Measurements from ENCODE around the gene NOLC1. TPM values are rescaled to one million over a fixed set of nuclear protein-coding genes. Genes with fewer than 3 reads are reported as not detected.

The NOLC1 gene
- polyA plus RNA-seq, 2 of the 4 experiments (the other 2 are of a cell fraction), result 129 to 188 TPM

DNA sequence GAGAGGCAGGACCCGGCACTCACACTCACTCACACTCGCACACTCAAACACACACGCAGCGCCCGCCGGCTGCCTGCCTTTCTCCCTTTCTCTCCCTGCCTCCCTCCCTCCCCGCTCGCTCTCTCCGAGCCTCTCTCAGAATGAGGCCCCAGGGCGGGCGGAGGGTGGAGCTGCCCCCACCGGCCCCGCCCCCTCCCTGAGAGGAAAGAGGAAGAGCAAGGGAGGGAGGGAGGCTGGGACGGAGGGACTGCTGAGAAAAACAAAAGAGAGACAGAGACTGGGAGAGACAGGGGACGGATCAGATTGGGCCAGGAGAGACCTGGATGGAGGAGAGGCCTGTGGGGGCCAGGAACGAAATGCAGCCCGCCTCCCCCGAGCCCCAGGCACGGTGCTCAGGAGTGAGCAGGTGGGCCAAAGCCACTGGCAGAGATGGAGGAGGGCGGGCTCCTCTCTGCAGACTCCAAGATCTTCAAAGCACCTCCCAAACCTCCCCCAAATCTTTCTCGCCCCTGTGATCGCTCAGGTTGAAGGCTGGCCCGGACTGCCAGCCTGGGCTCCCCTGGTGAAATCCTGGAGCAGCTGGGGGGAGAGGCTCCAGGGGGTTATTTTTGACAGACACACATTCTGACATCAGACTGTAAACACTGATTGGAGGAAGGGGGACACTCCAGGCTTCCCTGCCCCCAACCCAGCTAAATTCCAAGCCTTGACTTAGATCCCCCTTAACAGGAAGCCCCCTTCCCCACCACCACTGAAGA is 37.1 kb upstream of the NOLC1 start:
- DNase-seq (ENCODE audit: low read depth in 1 of 2, low spot score in 1 of 2) (peak; percentile 73 to 76), FAIRE-seq (no peak), ATAC-seq (peak; percentile 67 to 87)
- ChIA-PET CTCF (interaction anchor here (0.7 to 8.7 kb wide), 3 partner anchors 14 to 42 kb away, joined by 3 to 55 read pairs (median 3); no protein-coding TSS in a partner anchor), POLR2A (interaction anchor here (0.6 to 2.0 kb wide), 14 partner anchors 10 to 1185 kb away, joined by 3 to 12 read pairs (median 5); partner anchors contain the start of genes NOLC1, OGA and PPRC1)
- H3K4me1 ChIP-seq, result peaks cover 63% of the 10 kb centered on the region
- peak overlapping the region; percentile 95 to 96 for H3K27ac ChIP-seq
- TF ChIP-seq, protein P1, sequence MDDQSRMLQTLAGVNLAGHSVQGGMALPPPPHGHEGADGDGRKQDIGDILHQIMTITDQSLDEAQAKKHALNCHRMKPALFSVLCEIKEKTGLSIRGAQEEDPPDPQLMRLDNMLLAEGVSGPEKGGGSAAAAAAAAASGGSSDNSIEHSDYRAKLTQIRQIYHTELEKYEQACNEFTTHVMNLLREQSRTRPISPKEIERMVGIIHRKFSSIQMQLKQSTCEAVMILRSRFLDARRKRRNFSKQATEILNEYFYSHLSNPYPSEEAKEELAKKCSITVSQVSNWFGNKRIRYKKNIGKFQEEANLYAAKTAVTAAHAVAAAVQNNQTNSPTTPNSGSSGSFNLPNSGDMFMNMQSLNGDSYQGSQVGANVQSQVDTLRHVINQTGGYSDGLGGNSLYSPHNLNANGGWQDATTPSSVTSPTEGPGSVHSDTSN (IDR thresholded peaks at IDR 0.05), result peak; percentile 59; the same call in 1 of the 2 replicates
- TF ChIP-seq RNF2 (IDR thresholded peaks at IDR 0.05; ENCODE audit: borderline replicate concordance, low read depth) (no peak), JUN (IDR thresholded peaks at IDR 0.05) (peak; percentile 30 to 31; a peak in 3 of 5 replicates), ZSCAN20 (CRISPR knock-in tag; IDR thresholded peaks at IDR 0.05) (no peak), POLR2A (IDR thresholded peaks at IDR 0.05; ENCODE audit: low read length) (peak; percentile 95), CBX8 (IDR thresholded peaks at IDR 0.05) (no peak)
- TF ChIP-seq, protein P2, sequence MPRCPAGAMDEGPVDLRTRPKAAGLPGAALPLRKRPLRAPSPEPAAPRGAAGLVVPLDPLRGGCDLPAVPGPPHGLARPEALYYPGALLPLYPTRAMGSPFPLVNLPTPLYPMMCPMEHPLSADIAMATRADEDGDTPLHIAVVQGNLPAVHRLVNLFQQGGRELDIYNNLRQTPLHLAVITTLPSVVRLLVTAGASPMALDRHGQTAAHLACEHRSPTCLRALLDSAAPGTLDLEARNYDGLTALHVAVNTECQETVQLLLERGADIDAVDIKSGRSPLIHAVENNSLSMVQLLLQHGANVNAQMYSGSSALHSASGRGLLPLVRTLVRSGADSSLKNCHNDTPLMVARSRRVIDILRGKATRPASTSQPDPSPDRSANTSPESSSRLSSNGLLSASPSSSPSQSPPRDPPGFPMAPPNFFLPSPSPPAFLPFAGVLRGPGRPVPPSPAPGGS (IDR thresholded peaks at IDR 0.05), result peak; percentile 83; the same call in 2 of the 3 replicates
- H3K9me3 ChIP-seq, result no peaks in the 10 kb centered on the region
- H3K4me3 ChIP-seq, result peak overlapping the region; percentile 90
- peak overlapping the region; percentile 99 for H3K4me2 ChIP-seq
- WGBS (ENCODE audit: missing lambda C conversion rate), result 6% methylated on average over 15 of the region's 23 CpGs

DNA sequence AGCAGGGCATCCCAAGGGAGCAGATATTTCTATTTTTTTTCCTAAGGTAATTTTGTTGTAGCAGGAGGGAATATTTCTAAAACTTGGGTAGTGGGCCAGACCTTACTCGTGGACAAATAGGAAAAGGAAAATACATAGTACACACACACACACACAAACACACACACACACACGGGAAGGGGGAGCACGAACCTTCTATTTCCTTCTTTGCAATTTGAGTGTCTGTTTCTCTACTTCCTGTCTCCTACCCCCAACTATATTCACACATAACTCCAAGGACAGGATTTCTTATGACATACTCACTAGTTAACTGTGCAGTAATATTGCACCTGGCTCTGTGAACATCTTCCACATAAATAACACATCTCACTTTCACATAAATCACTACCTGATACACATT is 36.4 kb upstream of the NOLC1 start:
- DNase-seq (ENCODE audit: low read depth in 1 of 2, low spot score in 1 of 2), result no peak
- no peak for ATAC-seq
- peaks cover 64% of the 10 kb centered on the region for H3K4me1 ChIP-seq
- CTCF ChIA-PET, result interaction anchor here (8.7 kb wide), 1 partner anchor 14 kb away, joined by 55 read pairs; no protein-coding TSS in a partner anchor
- FAIRE-seq, result no peak
- H3K9me3 ChIP-seq, result no peaks in the 10 kb centered on the region
- peak overlapping the region; percentile 95 to 96 for H3K27ac ChIP-seq
- no peak for TF ChIP-seq HOXA7 (CRISPR knock-in tag; IDR thresholded peaks at IDR 0.05)
- no peak for TF ChIP-seq JUNB (IDR thresholded peaks at IDR 0.05)
- TF ChIP-seq, protein P3, sequence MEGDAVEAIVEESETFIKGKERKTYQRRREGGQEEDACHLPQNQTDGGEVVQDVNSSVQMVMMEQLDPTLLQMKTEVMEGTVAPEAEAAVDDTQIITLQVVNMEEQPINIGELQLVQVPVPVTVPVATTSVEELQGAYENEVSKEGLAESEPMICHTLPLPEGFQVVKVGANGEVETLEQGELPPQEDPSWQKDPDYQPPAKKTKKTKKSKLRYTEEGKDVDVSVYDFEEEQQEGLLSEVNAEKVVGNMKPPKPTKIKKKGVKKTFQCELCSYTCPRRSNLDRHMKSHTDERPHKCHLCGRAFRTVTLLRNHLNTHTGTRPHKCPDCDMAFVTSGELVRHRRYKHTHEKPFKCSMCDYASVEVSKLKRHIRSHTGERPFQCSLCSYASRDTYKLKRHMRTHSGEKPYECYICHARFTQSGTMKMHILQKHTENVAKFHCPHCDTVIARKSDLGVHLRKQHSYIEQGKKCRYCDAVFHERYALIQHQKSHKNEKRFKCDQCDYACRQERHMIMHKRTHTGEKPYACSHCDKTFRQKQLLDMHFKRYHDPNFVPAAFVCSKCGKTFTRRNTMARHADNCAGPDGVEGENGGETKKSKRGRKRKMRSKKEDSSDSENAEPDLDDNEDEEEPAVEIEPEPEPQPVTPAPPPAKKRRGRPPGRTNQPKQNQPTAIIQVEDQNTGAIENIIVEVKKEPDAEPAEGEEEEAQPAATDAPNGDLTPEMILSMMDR (IDR thresholded peaks at IDR 0.05), result no peak
- H3K4me3 ChIP-seq, result no peak overlapping the region; the same call in 2 of the 3 replicates
- H3K4me2 ChIP-seq, result peak overlapping the region; percentile 99
- POLR2A ChIA-PET, result interaction anchor here (2.0 kb wide), 1 partner anchor 298 kb away, joined by 8 read pairs; the partner anchor contains the start of gene OGA
- 9% methylated on average over 3 of the region's 3 CpGs for WGBS (ENCODE audit: missing lambda C conversion rate)

DNA sequence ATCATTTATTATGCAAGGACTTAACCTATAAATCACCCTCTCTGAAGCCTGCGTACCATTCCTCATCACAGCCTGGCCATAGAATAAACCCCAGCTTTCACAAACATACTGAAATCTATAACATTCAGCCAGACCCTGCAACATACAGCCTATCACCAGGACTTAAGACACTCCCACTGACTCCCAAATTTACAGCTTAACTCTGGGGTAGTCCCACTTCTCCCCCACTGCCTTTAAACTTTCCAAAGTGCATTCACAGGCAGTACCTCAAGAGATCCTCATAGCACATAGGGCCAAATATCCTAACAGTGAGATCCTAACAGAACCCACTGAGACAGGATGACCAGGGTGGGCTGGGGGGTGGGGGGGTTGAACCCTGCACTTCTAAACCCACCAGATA is 35.5 kb upstream of the NOLC1 start:
- TF ChIP-seq POLR2A (IDR thresholded peaks at IDR 0.05; ENCODE audit: low read length), result no peak
- no peak for TF ChIP-seq NFE2L2 (conservative IDR thresholded peaks at IDR 0.05; ENCODE audit: low read length)
- no peak for TF ChIP-seq EP300 (IDR thresholded peaks at IDR 0.05)
- no peak for TF ChIP-seq HEYL (CRISPR knock-in tag; IDR thresholded peaks at IDR 0.05)
- TF ChIP-seq HOXB13 (CRISPR knock-in tag; IDR thresholded peaks at IDR 0.05; ENCODE audit: low read depth), result no peak
- TF ChIP-seq RAD21 (conservative IDR thresholded peaks at IDR 0.05 in 1 of 2, IDR thresholded peaks at IDR 0.05 in 1 of 2), result no peak
- no peak for TF ChIP-seq CBX2 (IDR thresholded peaks at IDR 0.05; ENCODE audit: borderline replicate concordance, low read depth)
- TF ChIP-seq HDAC2 (IDR thresholded peaks at IDR 0.05), result no peak
- no peak for TF ChIP-seq ZC3H11A (IDR thresholded peaks at IDR 0.05)
- no peak for TF ChIP-seq RCOR1 (IDR thresholded peaks at IDR 0.05; ENCODE audit: low read depth, low read length)
- no peak for TF ChIP-seq FOSB (CRISPR knock-in tag; IDR thresholded peaks at IDR 0.05)
- no peak for TF ChIP-seq JUN (IDR thresholded peaks at IDR 0.05)
- TF ChIP-seq, protein P4, sequence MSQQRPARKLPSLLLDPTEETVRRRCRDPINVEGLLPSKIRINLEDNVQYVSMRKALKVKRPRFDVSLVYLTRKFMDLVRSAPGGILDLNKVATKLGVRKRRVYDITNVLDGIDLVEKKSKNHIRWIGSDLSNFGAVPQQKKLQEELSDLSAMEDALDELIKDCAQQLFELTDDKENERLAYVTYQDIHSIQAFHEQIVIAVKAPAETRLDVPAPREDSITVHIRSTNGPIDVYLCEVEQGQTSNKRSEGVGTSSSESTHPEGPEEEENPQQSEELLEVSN (IDR thresholded peaks at IDR 0.05; ENCODE audit: borderline replicate concordance, low read depth), result no peak
- no peak for TF ChIP-seq RNF2 (IDR thresholded peaks at IDR 0.05; ENCODE audit: borderline replicate concordance, low read depth)
- TF ChIP-seq NPAS2 (CRISPR knock-in tag; IDR thresholded peaks at IDR 0.05; ENCODE audit: borderline replicate concordance), result no peak
- no peak for TF ChIP-seq FOXS1 (CRISPR knock-in tag; IDR thresholded peaks at IDR 0.05)
- no peak for TF ChIP-seq ESRRA (IDR thresholded peaks at IDR 0.05; ENCODE audit: borderline replicate concordance, low read length)
- no peak for TF ChIP-seq PHF8 (IDR thresholded peaks at IDR 0.05; ENCODE audit: borderline replicate concordance, low read depth)
- TF ChIP-seq MAZ (IDR thresholded peaks at IDR 0.05; ENCODE audit: borderline replicate concordance, low read depth, low read length), result no peak
- TF ChIP-seq JUNB (IDR thresholded peaks at IDR 0.05), result no peak
- WGBS (ENCODE audit: missing lambda C conversion rate), result 92% methylated on average over 1 of the region's 1 CpG
- Histone ChIP-seq H3K9me3 (no peaks in the 10 kb centered on the region), H3K4me1 (peaks cover 73% of the 10 kb centered on the region), H3K27ac (peak overlapping the region; percentile 85 to 98), H3K4me3 (no peak overlapping the region), H3K4me2 (peak overlapping the region; percentile 97)
- DNase-seq (ENCODE audit: low read depth in 1 of 2, low spot score in 1 of 2) (no peak), FAIRE-seq (no peak), ATAC-seq (no peak)
- ChIA-PET POLR2A (interaction anchor here (0.6 kb wide), 1 partner anchor 37 kb away, joined by 4 read pairs; no protein-coding TSS in a partner anchor), CTCF (interaction anchor here (0.9 to 8.7 kb wide), 6 partner anchors 11 to 282 kb away, joined by 3 to 55 read pairs (median 5); no protein-coding TSS in a partner anchor)
